ENCODE data around the gene LRRC4B.

Gene LRRC4B

GRCh38 chr19:50519006-50519575, 49.1 kb downstream of the LRRC4B start:
- no peak for DNase-seq

GRCh38 chr19:50518091-50519005, 49.9 kb downstream of the LRRC4B start:
- DNase-seq, result no peak

DNA sequence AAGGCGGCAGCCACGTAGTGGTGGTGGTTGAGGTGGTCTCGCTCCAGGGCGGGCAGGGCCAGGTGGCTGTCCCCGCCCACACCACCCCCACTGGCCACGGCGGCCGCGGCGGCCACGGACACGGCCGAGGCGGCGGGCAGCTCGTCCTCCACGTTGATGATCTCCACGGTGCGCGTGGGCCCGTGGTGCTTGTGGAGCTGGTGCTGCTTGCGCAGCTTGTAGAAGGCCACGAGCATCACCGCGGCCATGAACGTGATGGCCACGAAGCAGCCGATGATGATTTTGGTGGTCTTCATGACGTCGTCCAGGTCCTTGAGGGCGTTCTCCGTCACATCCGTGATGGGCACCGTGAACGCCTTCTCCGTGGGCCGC, 50.5 kb downstream of the LRRC4B start:
- no peak for DNase-seq

- DNase-seq, result no peak
These were observed 51.1 kb downstream of the LRRC4B start for GRCh38 chr19:50516964-50517703.

DNA sequence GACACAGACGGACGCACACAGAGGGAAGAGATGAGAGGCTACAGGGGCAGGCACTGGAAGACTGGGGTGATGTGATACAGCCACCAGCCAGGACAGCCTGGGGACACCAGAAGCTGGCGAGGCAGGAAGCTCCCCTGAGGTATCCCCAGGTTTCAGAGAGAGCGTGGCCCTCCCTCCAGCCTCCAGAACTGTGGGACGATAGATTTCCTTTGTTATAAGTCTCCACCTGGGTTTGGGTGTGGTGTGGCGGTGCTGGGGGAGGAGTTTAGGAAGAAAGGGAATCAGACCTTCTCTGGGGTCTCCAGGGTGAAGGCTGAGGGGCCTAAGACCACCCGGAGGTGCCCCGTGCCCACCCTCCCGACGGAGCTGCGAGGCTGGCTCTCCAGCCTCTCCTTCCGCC, 51.8 kb downstream of the LRRC4B start:
- DNase-seq, result no peak

DNA sequence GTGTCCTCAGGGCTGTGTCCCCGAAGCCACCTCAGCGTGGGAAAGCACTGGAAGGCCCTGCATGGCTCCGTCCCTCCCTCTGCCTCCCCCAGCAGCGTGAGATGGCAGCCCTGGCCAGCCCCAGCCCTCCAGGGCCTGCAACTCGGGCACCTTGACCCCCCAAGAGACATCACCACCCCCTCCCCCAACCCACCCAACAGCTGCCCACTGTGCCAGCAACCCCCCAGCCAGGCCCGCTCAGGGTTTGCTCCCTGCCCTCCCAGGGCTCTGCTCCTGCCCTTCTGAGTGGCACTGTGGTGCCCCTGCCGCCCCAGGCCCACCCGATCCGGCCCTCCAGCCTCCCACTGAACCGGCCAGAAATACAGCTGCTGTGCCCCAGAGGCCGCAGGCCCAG, 53.1 kb downstream of the LRRC4B start:
- no peak for DNase-seq

DNA sequence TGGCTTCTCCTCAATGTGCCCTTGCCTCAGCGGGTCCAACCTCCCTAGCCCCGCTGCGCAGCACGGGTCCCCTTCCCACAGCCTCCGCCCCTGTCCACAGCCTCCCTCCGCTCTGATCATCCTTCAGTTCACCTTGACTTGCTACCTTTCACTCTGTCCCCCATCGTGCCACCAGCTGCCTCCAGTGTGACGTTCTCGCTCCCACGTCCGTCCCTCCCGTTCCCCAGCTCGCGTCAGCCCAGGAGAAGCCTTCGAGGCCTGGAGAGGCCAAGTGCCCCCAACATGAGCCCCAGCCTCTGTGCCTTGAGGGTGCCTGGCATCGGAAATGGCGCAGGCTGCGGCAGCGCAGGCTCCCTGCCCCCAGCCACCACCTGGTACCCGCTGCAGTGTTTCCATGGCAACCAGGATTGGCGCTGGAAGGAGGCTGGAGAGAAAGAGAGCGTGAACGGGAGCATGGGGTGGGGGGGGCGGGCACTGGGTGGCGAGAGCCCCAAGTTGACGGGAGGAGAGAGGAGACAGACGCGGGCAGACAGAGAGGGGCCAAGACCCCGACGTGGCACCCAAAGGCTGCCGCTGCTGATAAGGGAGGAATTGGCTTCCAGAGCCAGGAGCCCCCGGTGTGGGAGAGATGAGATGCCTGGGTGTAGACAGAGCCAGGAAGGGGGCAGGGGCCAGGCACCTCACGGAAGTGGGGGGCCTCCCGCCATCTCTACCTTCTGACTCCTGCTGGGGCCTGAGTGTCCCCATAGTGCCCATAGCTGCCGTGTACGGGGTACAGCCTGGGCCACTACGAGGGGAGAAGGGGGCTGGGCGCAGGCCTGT, 53.7 kb downstream of the LRRC4B start:
- no peak for DNase-seq

DNA sequence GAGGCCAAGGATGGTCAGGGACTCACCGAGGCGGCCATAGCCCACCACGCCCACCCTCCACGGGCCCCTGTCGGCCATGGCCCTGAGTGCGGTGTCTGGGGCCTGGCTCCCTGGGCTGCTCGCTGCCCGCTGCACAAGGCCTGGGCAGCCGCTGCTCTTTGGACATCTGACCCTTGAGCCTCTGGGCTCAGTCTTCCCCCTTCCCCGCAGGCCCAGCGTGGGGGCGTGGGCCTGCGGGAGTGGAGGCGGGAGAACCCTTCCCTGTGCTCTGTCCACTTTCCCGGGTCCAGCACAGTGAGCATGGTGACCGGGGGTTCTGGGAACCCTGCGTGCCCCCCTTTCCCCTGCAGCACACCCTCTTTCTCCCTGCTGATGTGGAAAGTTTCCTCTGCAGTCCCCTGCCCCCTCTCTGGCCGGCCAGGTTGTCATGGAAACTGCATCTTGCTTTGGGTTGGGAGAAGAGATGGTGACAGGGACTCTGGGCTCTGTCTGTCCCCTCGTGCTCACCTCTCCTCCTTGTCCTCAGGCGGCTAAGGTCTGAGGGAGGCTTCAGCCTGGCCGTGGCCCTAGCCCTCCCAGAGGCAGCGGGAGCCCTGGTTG, 54.4 kb downstream of the LRRC4B start, which contains the start of gene ASPDH:
TSS of gene ASPDH (minus strand) at position 168 of the 600 bp plus-strand sequence. CDS start at position 78, 90 bp downstream.
- no peak for DNase-seq

- DNase-seq, result no peak
These were observed 55.1 kb downstream of the LRRC4B start for GRCh38 chr19:50512999-50513745.

- no peak for DNase-seq
These were observed 55.9 kb downstream of the LRRC4B start for GRCh38 chr19:50512112-50512998.

DNA sequence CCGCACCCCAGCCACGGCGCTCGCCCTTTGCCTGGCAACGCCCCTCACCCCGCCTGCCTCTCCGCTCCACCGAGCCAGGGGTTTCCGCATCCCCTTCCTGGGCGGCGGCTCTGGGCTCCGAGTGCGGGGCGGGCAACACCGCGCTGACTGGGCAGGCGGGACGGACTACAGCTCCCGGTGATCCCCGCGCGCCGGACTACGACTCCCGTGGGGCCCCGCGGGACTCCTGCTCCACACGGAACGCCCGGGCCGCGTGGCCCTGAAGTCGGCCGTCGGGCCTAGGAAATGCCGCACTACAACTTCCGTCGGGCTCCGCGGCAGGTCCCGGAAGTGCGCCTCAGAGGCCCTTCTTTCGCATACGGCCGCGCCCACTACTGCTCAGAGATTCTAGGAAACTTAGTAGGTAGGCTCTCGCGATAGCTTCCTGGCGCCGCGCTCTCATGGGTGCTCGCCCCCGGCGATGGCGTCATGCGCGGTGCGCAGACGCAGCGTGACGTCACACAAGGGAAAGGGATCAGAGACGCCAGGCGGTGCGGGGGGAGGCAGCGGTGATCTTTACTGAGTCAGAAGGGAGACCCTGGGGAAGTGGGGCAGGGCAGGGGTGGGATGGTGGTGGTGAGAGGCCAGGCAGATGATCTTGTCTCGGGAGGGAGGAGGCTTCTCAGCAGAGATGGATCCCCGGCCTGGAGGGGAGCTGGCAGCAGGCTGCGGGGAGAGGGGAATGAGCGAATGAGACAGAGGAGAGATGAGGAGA, 57.0 kb downstream of the LRRC4B start, which contains the start of gene JOSD2:
TSS of gene JOSD2 (minus strand) at position 123 of the 754 bp plus-strand sequence. CDS start 760 bp downstream, outside the sequence.
- DNase-seq, result peak; percentile 99 to 100 (median 100)

- no peak for DNase-seq
These were observed 57.6 kb downstream of the LRRC4B start for GRCh38 chr19:50510700-50511068.

- no peak for DNase-seq
These were observed 58.0 kb downstream of the LRRC4B start for GRCh38 chr19:50510121-50510670.

- no peak for DNase-seq
These were observed 58.9 kb downstream of the LRRC4B start for GRCh38 chr19:50509366-50509765.

- no peak for DNase-seq
These were observed 59.4 kb downstream of the LRRC4B start for GRCh38 chr19:50508843-50509190.

GRCh38 chr19:50507376-50507775, 60.9 kb downstream of the LRRC4B start:
- DNase-seq, result no peak

DNA sequence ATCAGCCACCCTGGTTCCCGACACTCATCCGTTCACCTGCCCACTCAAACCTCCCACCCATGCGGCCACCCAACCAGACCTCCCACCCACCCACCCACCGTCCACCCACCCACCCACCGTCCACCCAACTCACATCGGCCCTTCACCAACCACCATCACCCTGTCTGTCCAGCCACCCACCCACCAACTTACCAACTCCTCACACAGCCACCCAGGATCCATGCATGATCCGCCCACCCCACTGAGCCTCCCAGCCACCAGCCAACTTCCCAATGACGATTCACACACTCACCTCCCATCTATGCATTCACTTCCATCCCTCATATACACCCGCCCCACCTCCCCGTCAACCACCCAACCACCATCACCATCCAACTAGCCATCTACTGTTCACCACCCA, 61.5 kb downstream of the LRRC4B start:
- no peak for DNase-seq

GRCh38 chr19:50505856-50506611, 62.2 kb downstream of the LRRC4B start:
- DNase-seq, result no peak
